SJSA1 (cell line): ENCODE data around the gene OR2F2. TPM values are rescaled to one million over a fixed set of nuclear protein-coding genes. Genes with fewer than 3 reads are reported as not detected.

Experiments
- DNase-seq, 2 experiments: peaks; one replicate each; pipeline ENCODE4 v3.0.0-alpha.2; 2015 to 2020; ENCODE audit warnings: low spot score in 2 of 2, low read depth in 1 of 2
- H3K27ac ChIP-seq: fragments of 250-450 bp; sonication (Bioruptor Pico); 2 replicates; pipeline ENCODE4 v1.5.1; 2020; ENCODE audit warnings: mild to moderate bottlenecking, moderate library complexity
- H3K27me3 ChIP-seq: fragments of 250-450 bp; sonication (Bioruptor Pico); replicated peaks from 2 replicates; pipeline ENCODE4 v1.5.1; 2020; ENCODE audit warnings: mild to moderate bottlenecking, moderate library complexity
- H3K36me3 ChIP-seq: fragments of 250-450 bp; sonication (Bioruptor Pico); 2 replicates; pipeline ENCODE4 v1.5.1; 2020; ENCODE audit warnings: mild to moderate bottlenecking
- H3K4me1 ChIP-seq: fragments of 250-450 bp; sonication (Bioruptor Pico); replicated peaks from 2 replicates; pipeline ENCODE4 v1.6.1; 2021; ENCODE audit warnings: mild to moderate bottlenecking
- H3K4me3 ChIP-seq: fragments of 250-450 bp; sonication (Bioruptor Pico); 2 replicates; pipeline ENCODE4 v1.5.1; 2020; ENCODE audit warnings: mild to moderate bottlenecking
- H3K9me3 ChIP-seq: fragments of 250-450 bp; sonication (Bioruptor Pico); replicated peaks from 2 replicates; pipeline ENCODE4 v1.5.1; 2020; ENCODE audit warnings: mild to moderate bottlenecking
- total RNA-seq: library from RNA; depleted of rRNA; stranded (reverse); fragments of >200 nt; shearing (Covaris generic); gene quantifications from 2 replicates; pipeline ENCODE4 v1.2.3, GENCODE V29; 2014

The OR2F2 gene
- total RNA-seq, 1 experiment from 2014 or later = 0.13 TPM

- Histone ChIP-seq H3K4me3 (peak overlapping the region; percentile 66), H3K36me3 (peaks cover 6% of the 10 kb centered on the region; the same call in 1 of the 2 replicates), H3K27me3 (no peaks in the 10 kb centered on the region), H3K9me3 (no peaks in the 10 kb centered on the region), H3K27ac (peak overlapping the region; percentile 62; the same call in 1 of the 2 replicates), H3K4me1 (peaks cover 15% of the 10 kb centered on the region)
- no peak for DNase-seq
Measured at GRCh38 chr7:143902332-143902899, 32.6 kb upstream of the OR2F2 start.

GRCh38 chr7:143905509-143905908, 29.5 kb upstream of the OR2F2 start:
- peaks cover 3% of the 10 kb centered on the region for H3K4me1 ChIP-seq
- no peak overlapping the region for H3K4me3 ChIP-seq
- H3K27me3 ChIP-seq = no peaks in the 10 kb centered on the region
- no peak overlapping the region for H3K27ac ChIP-seq
- H3K9me3 ChIP-seq = no peaks in the 10 kb centered on the region
- no peaks in the 10 kb centered on the region for H3K36me3 ChIP-seq
- DNase-seq = no peak

GRCh38 chr7:143906151-143906550, 28.9 kb upstream of the OR2F2 start:
- Histone ChIP-seq H3K4me3 (no peak overlapping the region), H3K36me3 (no peaks in the 10 kb centered on the region), H3K9me3 (no peaks in the 10 kb centered on the region), H3K4me1 (no peaks in the 10 kb centered on the region), H3K27me3 (no peaks in the 10 kb centered on the region), H3K27ac (no peak overlapping the region)
- no peak for DNase-seq

GRCh38 chr7:143906895-143907294, 28.1 kb upstream of the OR2F2 start:
- no peak for DNase-seq
- Histone ChIP-seq H3K27me3 (no peaks in the 10 kb centered on the region), H3K36me3 (no peaks in the 10 kb centered on the region), H3K9me3 (no peaks in the 10 kb centered on the region), H3K27ac (no peak overlapping the region), H3K4me1 (no peaks in the 10 kb centered on the region), H3K4me3 (no peak overlapping the region)

GRCh38 chr7:143908120-143908519, 26.9 kb upstream of the OR2F2 start:
- Histone ChIP-seq H3K4me3 (no peak overlapping the region), H3K4me1 (no peaks in the 10 kb centered on the region), H3K27ac (no peak overlapping the region), H3K27me3 (no peaks in the 10 kb centered on the region), H3K36me3 (no peaks in the 10 kb centered on the region), H3K9me3 (no peaks in the 10 kb centered on the region)
- DNase-seq = no peak

- Histone ChIP-seq H3K9me3 (no peaks in the 10 kb centered on the region), H3K4me1 (no peaks in the 10 kb centered on the region), H3K27ac (no peak overlapping the region), H3K27me3 (no peaks in the 10 kb centered on the region), H3K36me3 (no peaks in the 10 kb centered on the region), H3K4me3 (no peak overlapping the region)
- DNase-seq = no peak
Measured at GRCh38 chr7:143909863-143910262, 25.2 kb upstream of the OR2F2 start.

GRCh38 chr7:143910473-143911248, 24.4 kb upstream of the OR2F2 start:
- Histone ChIP-seq H3K27ac (no peak overlapping the region), H3K4me3 (no peak overlapping the region), H3K4me1 (no peaks in the 10 kb centered on the region), H3K27me3 (no peaks in the 10 kb centered on the region), H3K9me3 (no peaks in the 10 kb centered on the region), H3K36me3 (no peaks in the 10 kb centered on the region)
- DNase-seq = no peak

GRCh38 chr7:143913945-143914615, 21.0 kb upstream of the OR2F2 start:
- no peaks in the 10 kb centered on the region for H3K36me3 ChIP-seq
- no peaks in the 10 kb centered on the region for H3K4me1 ChIP-seq
- H3K4me3 ChIP-seq = no peak overlapping the region
- H3K27ac ChIP-seq = no peak overlapping the region
- no peaks in the 10 kb centered on the region for H3K9me3 ChIP-seq
- no peak for DNase-seq
- no peaks in the 10 kb centered on the region for H3K27me3 ChIP-seq

- Histone ChIP-seq H3K36me3 (no peaks in the 10 kb centered on the region), H3K4me3 (no peak overlapping the region), H3K27me3 (no peaks in the 10 kb centered on the region), H3K9me3 (no peaks in the 10 kb centered on the region), H3K4me1 (no peaks in the 10 kb centered on the region), H3K27ac (no peak overlapping the region)
- DNase-seq = no peak
Measured at GRCh38 chr7:143914938-143915652, 19.9 kb upstream of the OR2F2 start.

- no peak for DNase-seq
Measured at GRCh38 chr7:143924851-143925250, 10.2 kb upstream of the OR2F2 start.

GRCh38 chr7:143929224-143929920, 5.7 kb upstream of the OR2F2 start:
- peaks cover 4% of the 10 kb centered on the region for H3K4me1 ChIP-seq
- DNase-seq = no peak
- H3K36me3 ChIP-seq = no peaks in the 10 kb centered on the region
- H3K9me3 ChIP-seq = no peaks in the 10 kb centered on the region
- no peaks in the 10 kb centered on the region for H3K27me3 ChIP-seq
- no peak overlapping the region for H3K27ac ChIP-seq
- no peak overlapping the region for H3K4me3 ChIP-seq

More at GRCh38 chr7:143924851-143925250, 10.2 kb upstream of the OR2F2 start:
- Histone ChIP-seq H3K4me3 (no peak overlapping the region), H3K27ac (no peak overlapping the region), H3K27me3 (no peaks in the 10 kb centered on the region), H3K36me3 (no peaks in the 10 kb centered on the region), H3K9me3 (no peaks in the 10 kb centered on the region), H3K4me1 (no peaks in the 10 kb centered on the region)

- Histone ChIP-seq H3K9me3 (no peaks in the 10 kb centered on the region), H3K27ac (no peak overlapping the region), H3K4me1 (peaks cover 14% of the 10 kb centered on the region), H3K27me3 (no peaks in the 10 kb centered on the region), H3K36me3 (no peaks in the 10 kb centered on the region), H3K4me3 (no peak overlapping the region)
- DNase-seq = peak in 1 of 2 experiments; percentile 28
Measured at GRCh38 chr7:143931739-143932138, 3.3 kb upstream of the OR2F2 start.
